Retinal pigment epithelial cell (primary cell): ENCODE data around the gene PARVA.

Experiments used
- DNase-seq: peaks from one replicate; pipeline ENCODE4 v3.0.0-alpha.2; 2010; ENCODE audit warnings: low read depth
- H3K4me3 ChIP-seq: 2 replicates; pipeline ENCODE4 v1.5.1; 2011; ENCODE audit warnings: mild to moderate bottlenecking, low read length, control low read depth, moderate library complexity
- TF ChIP-seq, protein P1 (sequence below): conservative IDR thresholded peaks from 2 replicates; pipeline ENCODE4 v1.5.1; 2011; ENCODE audit warnings: low read depth, low read length, control low read depth, inconsistent platforms

The PARVA gene

DNA sequence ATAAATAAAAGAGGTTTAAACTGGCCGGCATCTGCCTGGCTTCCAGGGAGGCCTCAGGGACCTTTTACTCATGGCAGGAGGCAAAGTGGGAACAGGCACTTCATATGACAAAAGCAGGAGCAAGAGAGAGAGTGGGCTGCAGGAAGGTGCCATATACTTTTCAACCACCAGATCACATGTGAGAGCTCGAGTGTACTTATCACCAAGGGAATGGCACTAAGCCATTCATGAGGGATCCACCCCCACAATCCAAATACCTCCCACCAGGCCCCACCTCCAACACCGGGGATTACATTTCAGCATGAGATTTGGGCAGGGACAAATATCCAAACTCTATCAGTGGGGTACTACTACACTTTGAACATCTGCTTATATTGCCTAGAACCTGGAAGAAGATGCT, 126.5 kb downstream of the PARVA start:
- TF ChIP-seq, protein P1, sequence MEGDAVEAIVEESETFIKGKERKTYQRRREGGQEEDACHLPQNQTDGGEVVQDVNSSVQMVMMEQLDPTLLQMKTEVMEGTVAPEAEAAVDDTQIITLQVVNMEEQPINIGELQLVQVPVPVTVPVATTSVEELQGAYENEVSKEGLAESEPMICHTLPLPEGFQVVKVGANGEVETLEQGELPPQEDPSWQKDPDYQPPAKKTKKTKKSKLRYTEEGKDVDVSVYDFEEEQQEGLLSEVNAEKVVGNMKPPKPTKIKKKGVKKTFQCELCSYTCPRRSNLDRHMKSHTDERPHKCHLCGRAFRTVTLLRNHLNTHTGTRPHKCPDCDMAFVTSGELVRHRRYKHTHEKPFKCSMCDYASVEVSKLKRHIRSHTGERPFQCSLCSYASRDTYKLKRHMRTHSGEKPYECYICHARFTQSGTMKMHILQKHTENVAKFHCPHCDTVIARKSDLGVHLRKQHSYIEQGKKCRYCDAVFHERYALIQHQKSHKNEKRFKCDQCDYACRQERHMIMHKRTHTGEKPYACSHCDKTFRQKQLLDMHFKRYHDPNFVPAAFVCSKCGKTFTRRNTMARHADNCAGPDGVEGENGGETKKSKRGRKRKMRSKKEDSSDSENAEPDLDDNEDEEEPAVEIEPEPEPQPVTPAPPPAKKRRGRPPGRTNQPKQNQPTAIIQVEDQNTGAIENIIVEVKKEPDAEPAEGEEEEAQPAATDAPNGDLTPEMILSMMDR: no peak
- no peak overlapping the region for H3K4me3 ChIP-seq
- DNase-seq: no peak

DNA sequence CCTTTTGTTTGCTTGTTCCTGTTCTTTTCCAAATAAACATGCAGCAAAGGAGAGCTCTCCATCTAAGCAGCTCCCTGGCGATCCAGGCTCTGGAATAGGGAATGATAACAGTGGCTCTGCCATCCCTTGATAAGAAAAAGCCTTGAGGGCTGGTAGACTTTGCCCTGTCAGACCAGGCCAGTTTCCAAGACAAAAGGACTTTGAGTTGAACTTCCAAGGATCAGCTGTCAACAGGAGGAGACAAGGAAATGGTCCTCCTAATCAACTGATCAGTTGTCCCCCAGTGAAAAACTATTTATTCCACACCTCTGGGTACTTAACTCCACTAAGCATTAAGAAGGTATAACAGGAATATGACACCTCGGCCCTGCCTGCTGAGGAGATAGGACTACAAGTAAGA, 127.8 kb downstream of the PARVA start:
- TF ChIP-seq, protein P1: no peak
- DNase-seq: no peak
- no peak overlapping the region for H3K4me3 ChIP-seq

DNA sequence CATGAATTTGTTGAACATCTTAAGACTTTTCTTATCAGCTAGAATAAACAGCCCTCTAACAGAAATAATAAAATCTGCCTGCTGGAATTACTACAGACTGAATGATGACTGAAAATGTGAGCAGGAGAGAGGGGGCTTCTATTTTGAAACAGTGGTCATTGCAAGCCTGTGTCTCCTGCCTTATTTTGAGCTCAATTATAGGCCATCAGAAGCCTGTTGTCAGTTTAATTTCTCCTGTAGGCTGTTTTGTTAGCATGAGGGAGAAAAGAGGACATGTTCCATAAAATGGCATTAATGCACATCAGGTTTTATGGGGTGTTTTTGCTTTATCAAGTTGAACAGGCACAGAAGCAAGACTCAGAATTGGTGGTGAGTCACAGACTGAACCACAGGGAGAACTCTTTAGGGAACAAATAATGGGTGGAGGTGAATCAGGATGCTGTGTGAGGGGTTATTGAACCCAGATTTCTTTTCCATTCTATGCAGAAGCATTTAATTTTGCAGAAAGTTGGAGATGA, 129.1 kb downstream of the PARVA start:
- TF ChIP-seq, protein P1: no peak
- no peak for DNase-seq
- H3K4me3 ChIP-seq: no peak overlapping the region

DNA sequence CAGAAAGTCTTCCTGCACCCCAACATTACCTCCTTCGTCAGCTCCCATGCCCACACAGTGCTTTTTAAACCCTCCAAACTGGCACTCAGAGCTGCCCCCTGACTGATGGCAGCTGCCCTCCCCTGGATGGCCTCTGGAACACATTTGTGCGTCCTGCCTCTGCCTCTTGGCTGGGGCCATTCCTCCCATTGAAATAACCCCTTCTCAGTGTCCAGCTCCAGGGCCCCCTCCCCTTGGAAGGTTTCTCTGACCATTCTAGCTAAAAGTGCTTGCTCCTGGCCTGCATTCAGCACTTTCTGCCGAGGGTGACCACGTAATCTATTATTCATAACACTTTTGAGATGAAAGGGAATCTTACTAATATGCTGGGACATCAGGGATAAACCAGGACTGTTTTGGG, 130.0 kb downstream of the PARVA start:
- no peak for DNase-seq
- TF ChIP-seq, protein P1: no peak
- H3K4me3 ChIP-seq: no peak overlapping the region

DNA sequence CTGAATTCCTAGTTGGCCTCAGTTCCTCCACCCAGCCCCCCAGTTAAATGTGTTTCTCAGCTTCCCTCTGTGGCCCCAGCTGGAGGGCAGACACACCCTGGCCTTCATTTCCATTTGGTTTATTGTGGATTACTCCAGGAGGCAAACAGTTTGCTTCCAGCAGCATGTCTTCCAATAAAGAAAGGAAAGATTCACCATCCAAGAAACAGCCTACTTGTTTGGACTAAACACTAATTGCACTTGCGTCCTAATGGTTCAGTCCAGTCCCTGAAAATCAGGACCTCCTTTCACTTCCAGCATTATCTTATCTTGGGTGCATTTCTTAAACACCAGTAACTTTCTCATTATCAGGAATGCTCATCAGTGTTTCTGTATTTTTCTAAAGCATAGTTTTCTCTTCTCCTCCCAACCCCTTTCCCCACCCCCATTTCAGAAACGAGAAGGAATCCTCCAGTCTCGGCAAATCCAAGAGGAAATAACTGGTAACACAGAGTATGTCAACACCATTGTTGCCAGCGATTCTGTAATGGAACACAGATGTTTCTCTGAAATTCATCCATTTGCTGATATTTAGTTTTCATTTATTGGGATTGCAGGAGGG, 130.9 kb downstream of the PARVA start:
- no peak for DNase-seq
- no peak overlapping the region for H3K4me3 ChIP-seq
- TF ChIP-seq, protein P1: no peak

DNA sequence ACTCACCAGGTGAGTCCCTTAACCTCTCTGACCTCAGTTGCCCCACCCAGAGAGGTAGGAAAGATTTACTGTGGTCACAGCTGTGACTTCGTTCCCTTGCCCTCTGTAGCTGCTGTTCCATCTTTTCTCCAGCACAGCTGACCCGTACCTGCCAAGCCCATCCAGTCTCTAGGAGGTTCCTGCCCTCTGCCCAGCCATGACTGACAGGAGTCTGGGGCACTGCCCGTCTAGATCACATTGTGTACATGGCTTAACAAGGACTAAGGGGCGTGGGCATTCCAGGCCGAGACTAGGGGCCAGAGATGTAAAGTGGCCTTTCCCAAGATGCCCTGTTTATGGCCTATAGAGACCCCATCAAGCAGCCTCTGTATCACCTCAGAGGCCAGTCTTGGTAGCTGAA, 132.0 kb downstream of the PARVA start:
- TF ChIP-seq, protein P1: no peak
- no peak overlapping the region for H3K4me3 ChIP-seq
- DNase-seq: no peak

DNA sequence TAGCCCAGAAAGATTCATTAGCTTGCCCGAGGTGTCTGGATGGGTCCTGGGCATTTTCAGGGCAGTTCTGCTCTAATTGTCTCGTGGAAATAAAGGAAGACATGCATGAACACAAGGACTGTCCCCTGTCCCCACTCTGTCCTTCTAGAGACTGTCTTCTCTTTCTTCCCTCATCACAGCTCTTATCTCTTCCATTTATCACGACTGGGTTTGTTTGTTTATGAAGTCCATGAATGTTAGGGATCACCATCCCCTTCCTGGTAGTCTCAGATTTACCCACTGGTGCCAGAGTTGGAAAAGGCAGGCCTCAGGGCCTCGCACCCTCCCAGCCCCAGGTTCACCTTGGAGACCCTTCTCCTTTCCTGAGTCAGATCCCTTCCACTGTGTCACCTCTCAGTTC, 134.8 kb downstream of the PARVA start:
- TF ChIP-seq, protein P1: no peak

More for the DNA sequence above, 134.8 kb downstream of the PARVA start:
- no peak overlapping the region for H3K4me3 ChIP-seq
- no peak for DNase-seq
